NK-92 (cell line): ENCODE data around the gene ESR1.
"Not testable (repeated sequence)": the region's sequence is repeated elsewhere in the genome, so short reads cannot be mapped to it uniquely, and the experiment has no call there.

Experiments
- DNase-seq: peaks from one replicate; lab custom pipeline; 2025; ENCODE audit not compliant: unreplicated experiment; lab: John Stamatoyannopoulos, UW

The ESR1 gene

GRCh38 chr6:151811081-151811480 is 3.6 kb downstream of the ESR1 start:
- no peak for DNase-seq

- no peak for DNase-seq
Observed at GRCh38 chr6:151813858-151814257, 6.4 kb downstream of the ESR1 start.

- DNase-seq: no peak
Observed at GRCh38 chr6:151814614-151815013, 7.1 kb downstream of the ESR1 start.

- DNase-seq: no peak
Observed at GRCh38 chr6:151822252-151823111, 15.0 kb downstream of the ESR1 start.

- no peak for DNase-seq
Observed at GRCh38 chr6:151826517-151827142, 19.1 kb downstream of the ESR1 start.

- DNase-seq: no peak
Observed at GRCh38 chr6:151832710-151833109, 25.2 kb downstream of the ESR1 start.

- DNase-seq: no peak
Observed at GRCh38 chr6:151835396-151835795, 27.9 kb downstream of the ESR1 start.

- no peak for DNase-seq
Observed at GRCh38 chr6:151837223-151837622, 29.7 kb downstream of the ESR1 start.

GRCh38 chr6:151842816-151843215 is 35.3 kb downstream of the ESR1 start:
- no peak for DNase-seq

- no peak for DNase-seq
Observed at GRCh38 chr6:151847064-151847463, 39.6 kb downstream of the ESR1 start.

- no peak for DNase-seq
Observed at GRCh38 chr6:151850479-151851003, 43.1 kb downstream of the ESR1 start.

- no peak for DNase-seq
Observed at GRCh38 chr6:151858294-151858693, 50.8 kb downstream of the ESR1 start.

GRCh38 chr6:151862461-151862860 is 55.0 kb downstream of the ESR1 start:
- DNase-seq: no peak

GRCh38 chr6:151867361-151867869 is 59.9 kb downstream of the ESR1 start:
- not testable (repeated sequence) for DNase-seq

GRCh38 chr6:151869345-151869744 is 61.9 kb downstream of the ESR1 start:
- DNase-seq: no peak

- DNase-seq: no peak
Observed at GRCh38 chr6:151869787-151870186, 62.3 kb downstream of the ESR1 start.

- DNase-seq: no peak
Observed at GRCh38 chr6:151870375-151870774, 62.9 kb downstream of the ESR1 start.

GRCh38 chr6:151875524-151875923 is 68.0 kb downstream of the ESR1 start:
- no peak for DNase-seq

GRCh38 chr6:151876122-151876521 is 68.6 kb downstream of the ESR1 start:
- DNase-seq: no peak

- DNase-seq: no peak
Observed at GRCh38 chr6:151877458-151877857, 70.0 kb downstream of the ESR1 start.

GRCh38 chr6:151881231-151881630 is 73.7 kb downstream of the ESR1 start:
- no peak for DNase-seq

- DNase-seq: no peak
Observed at GRCh38 chr6:151882206-151882605, 74.7 kb downstream of the ESR1 start.
